Stimulated activated effector memory CD8-positive, alpha-beta T cell treated with anti-CD3 and anti-CD28 coated beads, Interleukin-12 subunit alpha, Interleukin-12 subunit beta, amount 100 ng/mL, for 72 hours (primary cell): ENCODE data around the gene MCF2L2.
"Not testable (repeated sequence)": the region's sequence is repeated elsewhere in the genome, so short reads cannot be mapped to it uniquely, and the experiment has no call there.

ENCODE experiments used
- ATAC-seq: fragments of 150-1000 bp; cut with Tn5 transposase; 2 replicates; pipeline ENCODE4 v1.10.0; 2021
- DNase-seq, 2 donors: peaks; one replicate each; pipeline ENCODE4 v3.0.0; 2021 to 2022; ENCODE audit warnings: low spot score in 2 of 2
- H3K27ac Mint-ChIP-seq: one replicate; pipeline ENCODE4 v1.8.0; 2022; ENCODE audit warnings: mild to moderate bottlenecking, mixed read lengths
- H3K36me3 Mint-ChIP-seq: one replicate; pipeline ENCODE4 v1.8.0; 2022; ENCODE audit warnings: mild to moderate bottlenecking, mixed read lengths
- H3K4me1 Mint-ChIP-seq: one replicate; pipeline ENCODE4 v1.8.0; 2022; ENCODE audit warnings: mixed read lengths
- H3K4me3 Mint-ChIP-seq: one replicate; pipeline ENCODE4 v1.8.0; 2022; ENCODE audit warnings: mild to moderate bottlenecking, mixed read lengths
- H3K9me3 Mint-ChIP-seq: one replicate; pipeline ENCODE4 v1.8.0; 2022; ENCODE audit warnings: mixed read lengths

Gene MCF2L2

DNA sequence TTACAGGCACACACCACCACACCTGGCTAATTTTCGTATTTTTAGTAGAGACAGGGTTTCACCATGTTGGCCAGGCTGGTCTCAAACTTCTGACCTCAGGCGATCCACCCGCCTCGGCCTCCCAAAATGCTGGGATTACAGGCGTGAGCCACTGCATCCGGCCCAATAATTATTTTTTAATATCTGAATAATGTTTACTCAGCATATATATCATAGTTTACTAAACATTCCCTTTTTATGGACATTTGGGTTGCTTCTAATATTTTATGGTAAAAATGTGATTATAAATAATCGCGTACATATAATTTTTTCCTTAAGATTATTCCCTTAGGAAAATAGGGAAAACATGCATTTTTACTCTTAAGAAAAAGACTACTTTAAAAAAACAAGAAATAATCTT is 198.2 kb downstream of the MCF2L2 start:
- H3K4me3 Mint-ChIP-seq, H3K27ac Mint-ChIP-seq, H3K4me1 Mint-ChIP-seq, ATAC-seq, H3K9me3 Mint-ChIP-seq, H3K36me3 Mint-ChIP-seq, DNase-seq: not testable (repeated sequence)

DNA sequence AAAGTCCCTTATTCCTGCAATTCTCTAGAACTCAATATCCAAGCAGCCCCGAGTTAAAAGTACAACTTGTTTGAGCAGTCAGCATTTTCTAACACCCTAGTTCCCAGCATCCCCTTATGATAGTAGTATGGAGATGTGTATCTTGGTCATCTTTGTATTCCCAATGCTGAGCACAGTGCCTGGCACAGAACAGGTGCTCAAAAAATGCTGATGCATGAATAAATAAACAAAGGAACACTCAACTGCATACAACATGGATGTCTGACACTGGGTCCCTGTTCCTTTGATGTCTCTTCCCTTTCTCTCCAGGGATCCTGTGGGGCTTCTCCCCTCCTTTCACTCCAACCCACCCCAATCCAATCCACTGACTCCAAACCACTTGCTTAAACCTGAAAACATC is 199.2 kb downstream of the MCF2L2 start:
- H3K36me3 Mint-ChIP-seq = no peaks in the 10 kb centered on the region
- peaks cover 11% of the 10 kb centered on the region for H3K4me1 Mint-ChIP-seq
- no peaks in the 10 kb centered on the region for H3K9me3 Mint-ChIP-seq
- no peak for ATAC-seq
- no peak overlapping the region for H3K4me3 Mint-ChIP-seq
- H3K27ac Mint-ChIP-seq = no peak overlapping the region
- DNase-seq = no peak

DNA sequence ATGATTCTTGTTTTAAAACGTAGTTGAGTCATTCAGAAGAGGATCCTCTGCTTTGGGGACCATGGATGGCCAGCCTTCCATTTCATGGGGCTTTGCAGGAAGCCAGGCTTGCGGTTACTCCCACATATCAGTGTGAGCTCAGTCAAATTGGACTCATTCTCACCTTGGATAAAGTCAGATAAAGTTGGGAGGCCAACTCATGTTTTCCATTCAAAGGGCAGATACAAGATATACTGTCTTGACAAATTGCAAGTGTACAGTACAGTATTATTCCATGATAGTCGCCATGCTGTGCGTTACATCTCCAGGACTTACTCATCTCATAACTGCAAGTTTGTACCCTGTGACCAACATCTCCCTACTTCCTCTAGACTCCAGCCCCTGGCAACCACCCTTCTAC is 200.8 kb downstream of the MCF2L2 start:
- H3K27ac Mint-ChIP-seq = no peak overlapping the region
- H3K9me3 Mint-ChIP-seq = no peaks in the 10 kb centered on the region
- no peaks in the 10 kb centered on the region for H3K36me3 Mint-ChIP-seq
- no peak overlapping the region for H3K4me3 Mint-ChIP-seq
- ATAC-seq = no peak
- H3K4me1 Mint-ChIP-seq = peaks cover 12% of the 10 kb centered on the region
- DNase-seq = no peak

DNA sequence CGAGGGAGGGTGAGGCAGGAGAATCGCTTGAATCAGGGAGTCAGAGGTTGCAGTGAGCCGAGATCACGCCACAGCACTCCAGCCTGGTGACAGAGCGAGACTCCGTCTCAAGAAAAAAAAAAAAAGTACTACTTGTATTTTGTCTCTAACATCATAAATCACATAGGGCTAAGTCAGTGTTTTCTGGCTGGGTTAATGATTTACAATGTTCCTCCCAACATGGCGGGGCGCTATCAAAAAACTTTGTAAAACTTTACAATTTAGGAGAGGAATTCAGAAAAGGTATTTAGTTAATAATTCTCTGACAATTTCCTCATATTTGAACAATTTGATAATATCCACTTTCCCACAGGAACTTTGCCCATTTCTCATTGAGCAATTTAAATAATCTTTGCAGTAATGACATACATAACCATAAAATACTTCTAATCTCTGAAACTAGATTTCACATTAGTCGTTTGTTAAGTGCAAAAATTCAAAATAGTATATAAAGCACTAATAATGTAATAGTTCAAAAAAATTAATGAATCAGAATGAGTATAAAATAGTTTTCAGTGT is 202.0 kb downstream of the MCF2L2 start:
- Mint-ChIP-seq H3K36me3 (no peaks in the 10 kb centered on the region), H3K9me3 (no peaks in the 10 kb centered on the region), H3K27ac (no peak overlapping the region), H3K4me3 (no peak overlapping the region), H3K4me1 (peaks cover 12% of the 10 kb centered on the region)
- no peak for ATAC-seq
- no peak for DNase-seq

DNA sequence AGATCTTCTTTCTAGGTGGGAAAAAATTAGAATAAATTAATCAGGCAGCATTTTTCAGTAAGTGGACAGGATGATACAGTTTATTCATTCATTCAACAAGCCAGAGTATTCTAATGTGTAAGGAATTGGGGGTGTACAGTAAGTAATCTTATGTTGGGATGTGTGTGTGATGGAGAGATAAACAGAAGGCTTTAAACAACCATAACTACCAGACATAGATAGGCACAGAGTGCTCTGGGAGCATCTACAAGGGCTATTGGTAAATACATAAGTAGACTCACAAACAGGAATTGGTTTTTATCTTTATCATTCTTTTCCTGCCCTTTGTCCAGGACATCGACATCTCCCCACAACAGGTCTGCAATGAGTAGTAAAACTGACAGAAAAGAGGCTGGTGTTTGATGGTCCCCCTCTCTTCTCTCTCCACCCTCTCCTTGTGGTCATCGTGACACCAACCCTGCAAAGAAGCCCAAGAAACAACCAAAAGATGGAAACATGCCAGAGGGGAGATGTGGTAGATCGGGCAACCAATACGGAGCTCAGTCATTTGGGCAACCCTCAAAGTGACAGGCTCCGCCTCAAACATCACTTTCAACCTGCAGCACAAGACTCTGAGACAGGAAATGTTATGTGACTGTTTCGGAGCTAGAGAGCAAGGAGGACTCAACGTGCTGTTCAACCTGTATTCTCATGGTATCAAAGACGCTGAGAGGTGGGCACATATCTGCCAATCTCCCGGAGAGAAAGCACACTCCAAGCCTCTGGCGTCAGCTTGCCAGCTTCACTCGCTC is 204.0 kb downstream of the MCF2L2 start:
- ATAC-seq = peak; percentile 80
- Mint-ChIP-seq H3K4me3 (peak overlapping the region; percentile 6), H3K27ac (no peak overlapping the region), H3K9me3 (no peaks in the 10 kb centered on the region), H3K36me3 (no peaks in the 10 kb centered on the region), H3K4me1 (peaks cover 12% of the 10 kb centered on the region)
- DNase-seq = peak in 1 of 2 donors; percentile 50

DNA sequence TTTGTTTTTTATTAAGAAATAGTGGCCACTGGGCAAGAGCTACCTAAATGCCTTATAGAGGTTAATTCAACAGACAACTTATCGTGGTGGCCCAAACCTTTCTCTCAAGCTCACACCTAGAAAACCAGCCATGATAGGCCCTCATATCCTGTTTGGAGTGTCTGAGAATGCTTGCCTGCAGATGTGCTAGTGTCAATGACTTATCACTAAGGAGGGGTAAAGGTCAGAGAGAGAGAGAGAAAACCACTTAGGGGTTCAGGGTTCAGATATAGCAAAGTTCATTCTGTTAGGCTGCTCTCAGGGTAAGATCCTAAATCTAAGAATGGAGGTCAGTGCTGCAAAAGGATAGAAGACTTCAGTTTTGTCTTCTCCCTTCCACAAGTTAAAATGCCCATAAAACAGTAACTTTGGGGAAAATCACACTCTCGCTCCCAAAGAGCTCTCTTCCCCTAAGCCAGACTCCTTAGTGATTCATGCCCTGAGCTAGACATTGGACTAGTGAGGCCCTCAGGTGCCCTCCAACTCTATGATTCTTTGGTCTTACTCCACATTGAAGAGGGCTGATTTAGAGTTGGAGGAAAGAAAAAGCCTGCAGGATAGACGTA is 205.7 kb downstream of the MCF2L2 start:
- peak in 1 of 2 donors; percentile 2 for DNase-seq
- no peak for ATAC-seq
- H3K36me3 Mint-ChIP-seq = no peaks in the 10 kb centered on the region
- H3K27ac Mint-ChIP-seq = no peak overlapping the region
- H3K4me3 Mint-ChIP-seq = no peak overlapping the region
- H3K9me3 Mint-ChIP-seq = no peaks in the 10 kb centered on the region
- peaks cover 12% of the 10 kb centered on the region for H3K4me1 Mint-ChIP-seq

DNA sequence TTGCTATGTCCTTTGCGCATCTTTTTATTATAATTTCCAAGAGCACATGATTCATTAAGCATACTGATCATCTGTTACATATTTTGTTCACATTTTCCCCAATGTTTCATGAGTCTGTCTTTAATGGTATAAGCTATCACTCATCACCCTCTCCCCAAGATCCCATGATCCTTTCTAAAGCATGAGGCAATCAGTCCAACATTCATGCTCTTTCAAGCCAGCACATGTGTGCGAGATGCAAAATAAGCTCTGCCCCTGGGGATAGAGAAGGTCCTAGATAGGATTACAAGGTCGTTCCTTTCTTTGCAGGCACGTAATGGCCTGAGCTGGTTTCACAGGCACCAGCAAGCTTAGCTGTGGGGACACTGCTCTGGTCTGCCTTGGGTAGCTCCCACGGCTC is 207.6 kb downstream of the MCF2L2 start:
- no peaks in the 10 kb centered on the region for H3K9me3 Mint-ChIP-seq
- no peak overlapping the region for H3K27ac Mint-ChIP-seq
- no peak overlapping the region for H3K4me3 Mint-ChIP-seq
- peaks cover 12% of the 10 kb centered on the region for H3K4me1 Mint-ChIP-seq
- H3K36me3 Mint-ChIP-seq = no peaks in the 10 kb centered on the region
- ATAC-seq = no peak
- DNase-seq = peak in 1 of 2 donors; percentile 18

DNA sequence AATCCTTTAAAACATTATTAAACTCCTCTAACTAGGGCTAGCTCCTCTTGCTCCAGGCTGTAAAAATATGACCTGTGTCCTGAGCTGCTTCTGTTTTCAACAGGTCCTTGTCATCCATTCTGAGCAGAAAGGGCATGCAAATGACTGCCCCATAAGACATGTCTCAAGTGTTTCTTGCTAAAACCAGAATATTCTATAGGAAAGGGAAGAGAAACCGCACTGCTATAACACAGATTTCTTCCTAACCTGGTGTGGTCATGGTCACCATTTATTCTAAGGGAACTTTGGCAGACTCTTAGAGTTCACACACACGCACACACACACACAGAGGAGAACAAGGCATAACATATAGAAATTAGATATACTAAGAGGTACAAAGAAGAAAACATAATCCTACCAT is 209.6 kb downstream of the MCF2L2 start:
- Mint-ChIP-seq H3K9me3 (no peaks in the 10 kb centered on the region), H3K4me1 (no peaks in the 10 kb centered on the region), H3K36me3 (peaks cover 6% of the 10 kb centered on the region), H3K27ac (no peak overlapping the region), H3K4me3 (no peak overlapping the region)
- no peak for DNase-seq
- no peak for ATAC-seq

DNA sequence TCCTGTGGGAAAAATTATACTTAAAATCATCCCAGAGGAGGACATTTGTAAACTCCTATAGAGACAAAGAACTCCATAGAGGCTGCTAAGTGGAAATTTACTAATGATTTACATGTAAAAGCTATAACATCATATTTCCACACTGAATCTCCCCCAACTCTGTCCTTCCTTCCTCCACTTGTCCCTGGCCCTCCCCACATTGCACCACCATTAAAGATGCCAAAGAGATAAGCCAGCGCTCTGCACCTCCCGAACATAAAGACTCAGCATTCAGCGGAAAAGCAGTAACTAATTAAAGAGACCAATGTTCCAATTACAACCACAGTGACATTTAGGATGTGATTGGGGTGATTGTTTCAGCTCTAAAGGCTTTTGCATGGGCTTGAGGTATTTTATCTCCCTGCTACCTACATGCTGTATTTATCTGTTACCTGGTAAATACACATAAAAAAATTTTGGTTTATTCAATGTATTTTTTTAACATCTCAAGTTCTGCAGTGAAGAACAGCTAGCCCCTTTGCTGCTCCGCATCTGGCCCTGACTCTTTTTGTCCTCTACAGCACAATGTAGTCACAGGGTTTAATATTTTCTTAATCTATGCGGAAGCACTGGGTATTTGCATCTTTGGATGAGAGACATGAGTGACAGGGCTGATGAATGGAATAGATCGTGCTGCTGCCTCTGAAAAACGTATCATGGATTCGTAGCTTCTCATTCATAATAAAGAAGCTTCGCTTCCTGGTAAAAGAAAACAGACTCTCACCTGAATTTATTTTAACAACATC is 210.7 kb downstream of the MCF2L2 start:
- Mint-ChIP-seq H3K4me1 (no peaks in the 10 kb centered on the region), H3K9me3 (no peaks in the 10 kb centered on the region), H3K4me3 (no peak overlapping the region), H3K27ac (no peak overlapping the region), H3K36me3 (peaks cover 6% of the 10 kb centered on the region)
- ATAC-seq (no peak), DNase-seq (peak in 1 of 2 donors; percentile 26)

DNA sequence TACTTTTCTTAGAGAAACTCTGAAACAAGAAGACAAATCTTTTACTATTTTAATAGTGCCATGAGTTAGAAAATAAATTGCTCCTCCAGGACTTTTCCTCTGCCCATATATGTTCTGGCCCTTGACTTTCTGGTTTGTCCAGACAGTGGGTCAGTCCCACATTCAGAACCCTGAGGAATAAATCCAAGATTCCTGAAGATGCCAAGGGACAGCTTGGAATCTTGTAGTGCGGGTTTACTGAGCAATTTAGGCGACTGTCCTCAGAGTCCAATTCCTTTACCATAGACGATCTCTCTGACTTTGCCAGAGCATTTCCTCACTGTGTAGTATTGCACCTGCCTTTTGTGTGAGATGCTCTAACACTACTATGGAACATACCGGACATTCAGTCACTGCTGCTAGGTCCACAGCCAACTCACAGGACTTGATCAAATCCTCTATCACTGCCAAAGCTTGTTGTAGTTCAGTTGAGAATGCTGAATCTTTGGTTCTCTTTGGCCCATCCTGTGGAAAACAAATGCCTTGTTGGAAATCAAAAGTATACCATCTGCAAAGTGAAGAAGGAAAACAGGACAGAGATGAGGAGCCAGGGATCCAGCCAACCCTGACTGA is 212.7 kb downstream of the MCF2L2 start:
- H3K27ac Mint-ChIP-seq = no peak overlapping the region
- no peak overlapping the region for H3K4me3 Mint-ChIP-seq
- ATAC-seq (no peak), DNase-seq (peak in 1 of 2 donors; percentile 43)
- peaks cover 3% of the 10 kb centered on the region for H3K9me3 Mint-ChIP-seq
- H3K4me1 Mint-ChIP-seq = peaks cover 5% of the 10 kb centered on the region
- peaks cover 6% of the 10 kb centered on the region for H3K36me3 Mint-ChIP-seq

DNA sequence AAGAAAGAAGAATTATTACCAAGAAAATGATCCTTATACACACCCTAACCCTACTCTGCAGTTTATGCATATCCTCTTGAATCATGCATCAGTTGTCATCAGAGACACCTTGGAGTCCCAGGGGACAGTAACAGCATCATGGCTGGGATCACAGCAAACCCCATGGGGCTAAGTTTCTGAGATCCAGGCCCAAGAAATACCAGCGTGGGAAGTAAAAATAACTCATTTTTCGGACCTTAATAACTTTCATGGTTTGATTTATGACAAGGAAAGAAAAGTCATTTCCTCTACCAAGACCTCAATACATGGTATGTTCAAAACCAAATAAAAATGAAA is 214.2 kb downstream of the MCF2L2 start:
- H3K4me1 Mint-ChIP-seq = peaks cover 10% of the 10 kb centered on the region
- no peak overlapping the region for H3K4me3 Mint-ChIP-seq
- no peak overlapping the region for H3K27ac Mint-ChIP-seq
- peaks cover 3% of the 10 kb centered on the region for H3K9me3 Mint-ChIP-seq
- peaks cover 6% of the 10 kb centered on the region for H3K36me3 Mint-ChIP-seq
- ATAC-seq (no peak), DNase-seq (no peak)

DNA sequence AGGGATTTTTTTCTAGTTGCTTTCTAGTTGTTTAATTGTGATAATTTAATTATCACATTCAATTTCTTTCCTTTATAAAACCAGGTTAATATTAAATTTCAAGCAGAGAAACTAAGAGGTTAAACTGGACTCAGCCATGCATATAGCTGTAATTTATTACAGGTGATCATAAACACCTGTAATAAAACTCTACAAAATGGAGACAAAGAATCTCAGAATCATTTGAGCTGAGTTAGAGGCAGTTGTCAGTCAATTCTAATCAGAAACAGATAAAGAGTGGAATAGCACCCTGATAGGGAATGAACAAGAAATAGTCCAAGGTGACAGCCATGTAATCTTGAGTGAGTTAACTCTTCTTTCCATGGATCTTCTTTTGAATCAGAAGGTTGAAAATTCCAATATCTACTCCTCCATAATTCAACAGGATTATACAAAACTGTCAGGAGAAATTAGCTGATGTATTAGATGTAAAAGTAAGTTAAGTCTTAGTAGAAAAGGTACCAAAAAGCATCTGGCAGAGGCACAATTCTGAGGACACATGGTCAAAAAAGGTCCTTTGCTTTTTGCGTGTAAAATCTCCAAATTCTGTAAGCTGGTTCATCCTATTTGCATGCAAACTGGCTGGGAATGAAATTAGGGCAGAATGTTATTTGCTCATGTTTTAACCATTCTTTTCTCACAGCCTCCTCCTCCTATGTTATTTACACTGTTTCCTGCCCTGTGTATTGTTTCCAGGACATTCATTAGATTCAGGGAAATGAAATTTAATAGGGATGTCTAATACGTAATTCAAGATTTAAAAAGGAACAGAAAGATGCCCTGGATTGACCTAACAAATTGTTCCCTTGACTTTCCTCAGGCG is 214.8 kb downstream of the MCF2L2 start:
- ATAC-seq = no peak
- peaks cover 10% of the 10 kb centered on the region for H3K4me1 Mint-ChIP-seq
- no peak for DNase-seq
- H3K27ac Mint-ChIP-seq = no peak overlapping the region
- H3K36me3 Mint-ChIP-seq = peaks cover 6% of the 10 kb centered on the region
- H3K9me3 Mint-ChIP-seq = peaks cover 3% of the 10 kb centered on the region
- no peak overlapping the region for H3K4me3 Mint-ChIP-seq

DNA sequence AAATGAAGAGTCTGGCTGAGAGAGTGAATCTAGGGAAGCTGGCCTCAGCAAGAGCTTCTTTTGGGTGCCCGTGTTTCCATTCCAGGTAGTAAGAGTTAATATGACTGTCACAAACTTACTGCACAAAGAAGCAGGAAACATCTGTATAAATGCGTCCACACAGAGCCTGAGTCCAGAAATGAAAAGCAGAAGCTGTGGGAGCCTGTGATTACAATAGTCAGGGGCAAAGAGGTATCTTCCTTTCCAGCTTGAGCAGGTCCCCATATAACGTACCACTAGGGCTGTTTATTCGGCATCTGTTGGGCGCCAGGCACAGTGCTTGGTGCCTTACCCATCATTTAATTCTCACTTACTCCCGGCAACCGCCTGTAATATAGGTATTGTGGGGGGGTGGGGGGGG is 215.9 kb downstream of the MCF2L2 start:
- no peak overlapping the region for H3K27ac Mint-ChIP-seq
- ATAC-seq (no peak), DNase-seq (peak in 1 of 2 donors; percentile 12)
- peaks cover 3% of the 10 kb centered on the region for H3K9me3 Mint-ChIP-seq
- H3K36me3 Mint-ChIP-seq = peaks cover 6% of the 10 kb centered on the region
- H3K4me3 Mint-ChIP-seq = no peak overlapping the region
- peaks cover 10% of the 10 kb centered on the region for H3K4me1 Mint-ChIP-seq

DNA sequence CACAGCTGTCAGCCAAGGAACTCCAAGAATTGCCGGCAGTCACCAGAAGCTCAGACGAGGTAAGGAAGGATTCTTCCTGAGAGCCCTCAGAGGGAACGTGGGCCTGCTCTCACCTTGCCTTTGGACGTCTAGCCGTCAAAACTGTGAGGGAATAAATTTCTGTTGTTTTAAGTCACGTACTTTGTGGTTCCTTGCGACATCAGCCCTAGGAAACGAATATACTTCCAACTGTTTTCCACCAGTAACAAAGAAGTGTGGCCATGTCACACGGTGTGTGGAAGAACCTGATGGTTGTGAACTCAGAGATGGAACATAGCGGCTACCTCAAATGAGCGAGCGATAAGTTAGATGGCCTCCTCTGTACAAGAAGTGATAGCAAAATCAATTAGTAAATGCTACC is 216.3 kb downstream of the MCF2L2 start:
- Mint-ChIP-seq H3K4me1 (peaks cover 10% of the 10 kb centered on the region), H3K4me3 (no peak overlapping the region), H3K9me3 (peaks cover 3% of the 10 kb centered on the region), H3K27ac (no peak overlapping the region), H3K36me3 (peaks cover 6% of the 10 kb centered on the region)
- no peak for ATAC-seq
- peak in 1 of 2 donors; percentile 20 for DNase-seq
